Glutamatergic neuron (in vitro differentiated cells): ENCODE measurements around the gene EYS. TPM values are rescaled to one million over a fixed set of nuclear protein-coding genes. Genes with fewer than 3 reads are reported as not detected.

Experiments
- DNase-seq: peaks from one replicate; pipeline ENCODE4 v3.0.0; 2022
- H3K27ac Mint-ChIP-seq: one replicate; pipeline ENCODE4 v1.8.0; 2020; ENCODE audit warnings: mild to moderate bottlenecking, mixed read lengths, inconsistent platforms; ENCODE audit not compliant: unreplicated experiment
- H3K27me3 Mint-ChIP-seq: one replicate; pipeline ENCODE4 v1.8.0; 2020; ENCODE audit warnings: mild to moderate bottlenecking, moderate library complexity, mixed read lengths, inconsistent platforms; ENCODE audit not compliant: unreplicated experiment
- H3K36me3 Mint-ChIP-seq: one replicate; pipeline ENCODE4 v1.8.0; 2020; ENCODE audit warnings: mild to moderate bottlenecking, mixed read lengths, inconsistent platforms; ENCODE audit not compliant: unreplicated experiment
- H3K4me1 Mint-ChIP-seq: one replicate; pipeline ENCODE4 v1.8.0; 2020; ENCODE audit warnings: mild to moderate bottlenecking, low read depth, mixed read lengths, inconsistent platforms; ENCODE audit not compliant: unreplicated experiment
- H3K4me3 Mint-ChIP-seq: one replicate; pipeline ENCODE4 v1.8.0; 2020; ENCODE audit warnings: mild to moderate bottlenecking, mixed read lengths, inconsistent platforms; ENCODE audit not compliant: unreplicated experiment
- H3K9me3 Mint-ChIP-seq: one replicate; pipeline ENCODE4 v1.8.0; 2020; ENCODE audit warnings: mild to moderate bottlenecking, moderate library complexity, mixed read lengths, inconsistent platforms; ENCODE audit not compliant: unreplicated experiment
- CTCF ChIP-seq: fragments of 200-600 bp; sonication (generic); IDR thresholded peaks from one replicate; pipeline ENCODE4 v1.5.0; 2021; ENCODE audit not compliant: partially characterized antibody, unreplicated experiment
- total RNA-seq: library from RNA; stranded (reverse); fragmentation: NEBNext Ultra II Directional; extraction: Animal tissue kit (Norgen Biotek cat#: 25700); gene quantifications from one replicate; pipeline ENCODE4 v1.2.1, GENCODE V29; 2021; ENCODE audit not compliant: unreplicated experiment

EYS gene
- total RNA-seq, 1 donor from 2014 or later = 13.2 TPM

- TF ChIP-seq CTCF = no peak
- Mint-ChIP-seq H3K4me3 (no peak overlapping the region), H3K27me3 (no peaks in the 10 kb centered on the region), H3K27ac (no peak overlapping the region), H3K4me1 (no peaks in the 10 kb centered on the region), H3K36me3 (no peaks in the 10 kb centered on the region), H3K9me3 (no peaks in the 10 kb centered on the region)
- no peak for DNase-seq
Observed at GRCh38 chr6:64263778-64264177, 1443.2 kb downstream of the EYS start.

- no peaks in the 10 kb centered on the region for H3K27me3 Mint-ChIP-seq
Observed at GRCh38 chr6:64259372-64259771, 1447.7 kb downstream of the EYS start.

GRCh38 chr6:64258752-64259151 is 1448.3 kb downstream of the EYS start:
- no peak for DNase-seq
- H3K36me3 Mint-ChIP-seq = no peaks in the 10 kb centered on the region
- H3K9me3 Mint-ChIP-seq = no peaks in the 10 kb centered on the region
- H3K27ac Mint-ChIP-seq = no peak overlapping the region
- no peak for TF ChIP-seq CTCF
- no peak overlapping the region for H3K4me3 Mint-ChIP-seq
- H3K27me3 Mint-ChIP-seq = no peaks in the 10 kb centered on the region
- no peaks in the 10 kb centered on the region for H3K4me1 Mint-ChIP-seq

More at GRCh38 chr6:64259372-64259771, 1447.7 kb downstream of the EYS start:
- no peaks in the 10 kb centered on the region for H3K9me3 Mint-ChIP-seq
- TF ChIP-seq CTCF = no peak
- no peaks in the 10 kb centered on the region for H3K36me3 Mint-ChIP-seq
- no peaks in the 10 kb centered on the region for H3K4me1 Mint-ChIP-seq
- no peak for DNase-seq
- H3K4me3 Mint-ChIP-seq = no peak overlapping the region
- H3K27ac Mint-ChIP-seq = no peak overlapping the region

- Mint-ChIP-seq H3K36me3 (no peaks in the 10 kb centered on the region), H3K4me3 (no peak overlapping the region), H3K27me3 (no peaks in the 10 kb centered on the region), H3K9me3 (no peaks in the 10 kb centered on the region), H3K27ac (no peak overlapping the region), H3K4me1 (no peaks in the 10 kb centered on the region)
- no peak for DNase-seq
- TF ChIP-seq CTCF = no peak
Observed at GRCh38 chr6:64258302-64258701, 1448.7 kb downstream of the EYS start.

- Mint-ChIP-seq H3K4me1 (no peaks in the 10 kb centered on the region), H3K9me3 (no peaks in the 10 kb centered on the region), H3K27me3 (no peaks in the 10 kb centered on the region), H3K4me3 (no peak overlapping the region), H3K27ac (no peak overlapping the region), H3K36me3 (no peaks in the 10 kb centered on the region)
- DNase-seq = no peak
- no peak for TF ChIP-seq CTCF
Observed at GRCh38 chr6:64257586-64257985, 1449.4 kb downstream of the EYS start.
